K562 (cell line): Measurements from ENCODE around the gene NRF1. TPM values are rescaled to one million over a fixed set of nuclear protein-coding genes. Genes with fewer than 3 reads are reported as not detected.

ENCODE experiments used
- ASH1L ChIP-seq: fragments of 450-650 bp; IDR thresholded peaks from 2 replicates; pipeline ENCODE4 v1.6.1; 2018; ENCODE audit warnings: borderline replicate concordance, mild to moderate bottlenecking, low read depth; ENCODE audit not compliant: partially characterized antibody
- CAMTA2 ChIP-seq: fragments of 250-450 bp; sonication (Bioruptor Pico); conservative IDR thresholded peaks from 2 replicates; pipeline ENCODE4 v1.5.1; 2022
- DMBX1 ChIP-seq: fragments of 250-450 bp; sonication (Bioruptor Pico); IDR thresholded peaks from 2 replicates; pipeline ENCODE4 v1.8.0; 2022; ENCODE audit warnings: inconsistent platforms, mild to moderate bottlenecking, moderate library complexity, borderline replicate concordance
- ETV6 ChIP-seq, 3 experiments: fragments of 150-350 bp in 1 of 3; sonication (generic) in 1 of 3; formaldehyde crosslinking in 1 of 3; IDR thresholded peaks; 2 replicates each; pipeline versions ENCODE4 v1.6.1 to v1.8.0; 2014 to 2022; ENCODE audit warnings: borderline replicate concordance in 2 of 3, low read depth in 2 of 3, antibody characterized with exemption in 1 of 3, low read length in 1 of 3, mild to moderate bottlenecking in 1 of 3, missing genetic modification reagents in 1 of 3
- EWSR1 ChIP-seq: fragments of 450-650 bp; IDR thresholded peaks from 2 replicates; pipeline ENCODE4 v1.6.1; 2018; ENCODE audit warnings: borderline replicate concordance, mild to moderate bottlenecking, low read depth, moderate library complexity; ENCODE audit not compliant: partially characterized antibody
- HDAC6 ChIP-seq: IDR thresholded peaks from 2 replicates; pipeline ENCODE4 v1.6.1; 2012; ENCODE audit warnings: low read depth, mild to moderate bottlenecking, control low read depth, inconsistent platforms, low read length, moderate library complexity
- HMG20A ChIP-seq: fragments of 450-650 bp; formaldehyde crosslinking; conservative IDR thresholded peaks from 2 replicates; pipeline ENCODE4 v1.4.0; 2020; ENCODE audit warnings: mild to moderate bottlenecking, mixed read lengths
- RBM17 ChIP-seq: fragments of 200-400 bp; formaldehyde crosslinking; IDR thresholded peaks from 2 replicates; pipeline ENCODE4 v1.6.1; 2017; ENCODE audit warnings: low read depth, mild to moderate bottlenecking, low read length, borderline replicate concordance
- THAP7 ChIP-seq: fragments of 250-450 bp; sonication (Bioruptor Pico); IDR thresholded peaks from 2 replicates; pipeline ENCODE4 v1.5.0; 2021
- WHSC1 ChIP-seq: IDR thresholded peaks from one replicate; pipeline ENCODE4 v1.6.1; 2012; ENCODE audit warnings: low read length, control low read depth, inconsistent platforms
- ZBTB7A ChIP-seq: IDR thresholded peaks from 2 replicates; pipeline ENCODE4 v1.6.1; 2011; ENCODE audit warnings: low read depth, mild to moderate bottlenecking, low read length, moderate library complexity, borderline replicate concordance; ENCODE audit not compliant: control insufficient read depth
- ZNF76 ChIP-seq: fragments of 250-450 bp; sonication (Bioruptor Pico); IDR thresholded peaks from 2 replicates; pipeline ENCODE4 v1.4.0; 2020; ENCODE audit warnings: mild to moderate bottlenecking, moderate library complexity, borderline replicate concordance
- polyA plus RNA-seq, 8 experiments: library from polyadenylated mRNA; depleted of rRNA in 4 of 8; stranded (reverse) in 5 of 8; unstranded in 3 of 8; fragments of >200 nt; fragmentation: Nextera tagmentation in 2 of 8; fragmentation: Illumina TruSeq in 1 of 8; extraction: Ambion mirVana in 2 of 8; extraction: Trizol in 1 of 8; gene quantifications; 2 replicates each; pipeline versions ENCODE4 v1.2.1 to v1.2.3, GENCODE V29; 2011 to 2014; ENCODE audit warnings: inconsistent platforms in 1 of 8, missing spikeins in 1 of 8
- total RNA-seq, 7 experiments: library from RNA; depleted of rRNA in 6 of 7; stranded (reverse); fragments of >200 nt in 6 of 7; fragmentation: Illumina TruSeq in 2 of 7; extraction: Trizol in 2 of 7; gene quantifications; 2 replicates each; pipeline versions ENCODE4 v1.2.1 to v1.2.3, GENCODE V29; 2011 to 2021; ENCODE audit warnings: low replicate concordance in 1 of 7
- TF ChIP-seq, protein P1 (sequence below): fragments of 200-800 bp; sonication (Bioruptor generic); IDR thresholded peaks from 2 replicates; pipeline ENCODE4 v1.6.1; 2016; ENCODE audit warnings: missing genetic modification characterization, missing compliant biosample characterization
- TF ChIP-seq, protein P2 (sequence below): fragments of 250-450 bp; sonication (Bioruptor Pico); IDR thresholded peaks from 2 replicates; pipeline ENCODE4 v1.8.0; 2021; ENCODE audit warnings: mild to moderate bottlenecking, moderate library complexity
- TF ChIP-seq, protein P3 (sequence below): sonication (generic); formaldehyde crosslinking; IDR thresholded peaks from 2 replicates; pipeline ENCODE4 v1.8.1; 2023; ENCODE audit warnings: mild to moderate bottlenecking, missing genetic modification reagents

The NRF1 gene
- total and polyA plus RNA-seq, 9 of the 15 experiments (the other 6 are each of a cell fraction or from before 2014, with no cell fraction given), result 8.6 to 28.8 (median 20.3) TPM

DNA sequence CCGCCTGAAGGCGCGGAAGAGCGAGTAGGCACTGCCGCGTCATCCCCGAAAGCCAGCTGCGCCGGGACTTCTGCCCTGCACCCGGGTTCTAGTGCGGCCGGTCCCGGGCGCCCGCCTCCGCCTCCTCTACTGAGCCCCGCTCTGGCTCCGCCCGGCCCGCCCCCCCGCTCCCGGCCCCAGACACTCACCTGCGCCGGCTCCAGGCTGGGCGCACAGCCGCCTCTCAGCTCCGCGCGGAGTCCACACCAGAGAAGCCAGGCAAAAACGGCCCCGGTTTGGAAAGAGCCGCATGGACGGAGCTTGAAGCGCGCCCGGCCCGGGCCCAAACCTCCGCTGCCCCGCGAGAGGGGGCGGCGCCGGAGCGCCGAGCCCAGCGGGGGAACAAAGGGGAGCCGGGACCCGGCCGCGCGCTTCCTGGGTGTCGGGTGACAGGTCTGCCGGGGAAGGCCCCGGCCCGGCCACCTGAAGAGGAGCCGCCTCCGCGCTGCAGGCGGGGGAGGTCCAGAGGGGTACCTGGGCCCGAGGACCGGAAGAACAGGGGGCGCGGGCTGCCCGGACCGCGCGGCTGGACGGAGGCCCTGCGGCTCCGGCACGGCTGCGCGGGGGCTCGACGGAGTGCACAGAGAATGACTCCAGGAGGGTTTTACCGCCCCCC, 168.2 kb downstream of the NRF1 start (continued):
- TF ChIP-seq, protein P1, sequence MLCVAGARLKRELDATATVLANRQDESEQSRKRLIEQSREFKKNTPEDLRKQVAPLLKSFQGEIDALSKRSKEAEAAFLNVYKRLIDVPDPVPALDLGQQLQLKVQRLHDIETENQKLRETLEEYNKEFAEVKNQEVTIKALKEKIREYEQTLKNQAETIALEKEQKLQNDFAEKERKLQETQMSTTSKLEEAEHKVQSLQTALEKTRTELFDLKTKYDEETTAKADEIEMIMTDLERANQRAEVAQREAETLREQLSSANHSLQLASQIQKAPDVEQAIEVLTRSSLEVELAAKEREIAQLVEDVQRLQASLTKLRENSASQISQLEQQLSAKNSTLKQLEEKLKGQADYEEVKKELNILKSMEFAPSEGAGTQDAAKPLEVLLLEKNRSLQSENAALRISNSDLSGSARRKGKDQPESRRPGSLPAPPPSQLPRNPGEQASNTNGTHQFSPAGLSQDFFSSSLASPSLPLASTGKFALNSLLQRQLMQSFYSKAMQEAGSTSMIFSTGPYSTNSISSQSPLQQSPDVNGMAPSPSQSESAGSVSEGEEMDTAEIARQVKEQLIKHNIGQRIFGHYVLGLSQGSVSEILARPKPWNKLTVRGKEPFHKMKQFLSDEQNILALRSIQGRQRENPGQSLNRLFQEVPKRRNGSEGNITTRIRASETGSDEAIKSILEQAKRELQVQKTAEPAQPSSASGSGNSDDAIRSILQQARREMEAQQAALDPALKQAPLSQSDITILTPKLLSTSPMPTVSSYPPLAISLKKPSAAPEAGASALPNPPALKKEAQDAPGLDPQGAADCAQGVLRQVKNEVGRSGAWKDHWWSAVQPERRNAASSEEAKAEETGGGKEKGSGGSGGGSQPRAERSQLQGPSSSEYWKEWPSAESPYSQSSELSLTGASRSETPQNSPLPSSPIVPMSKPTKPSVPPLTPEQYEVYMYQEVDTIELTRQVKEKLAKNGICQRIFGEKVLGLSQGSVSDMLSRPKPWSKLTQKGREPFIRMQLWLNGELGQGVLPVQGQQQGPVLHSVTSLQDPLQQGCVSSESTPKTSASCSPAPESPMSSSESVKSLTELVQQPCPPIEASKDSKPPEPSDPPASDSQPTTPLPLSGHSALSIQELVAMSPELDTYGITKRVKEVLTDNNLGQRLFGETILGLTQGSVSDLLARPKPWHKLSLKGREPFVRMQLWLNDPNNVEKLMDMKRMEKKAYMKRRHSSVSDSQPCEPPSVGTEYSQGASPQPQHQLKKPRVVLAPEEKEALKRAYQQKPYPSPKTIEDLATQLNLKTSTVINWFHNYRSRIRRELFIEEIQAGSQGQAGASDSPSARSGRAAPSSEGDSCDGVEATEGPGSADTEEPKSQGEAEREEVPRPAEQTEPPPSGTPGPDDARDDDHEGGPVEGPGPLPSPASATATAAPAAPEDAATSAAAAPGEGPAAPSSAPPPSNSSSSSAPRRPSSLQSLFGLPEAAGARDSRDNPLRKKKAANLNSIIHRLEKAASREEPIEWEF, result no peak
- TF ChIP-seq WHSC1 (no peak), ASH1L (no peak), THAP7 (CRISPR knock-in tag) (no peak), HMG20A (CRISPR knock-in tag) (no peak), HDAC6 (0 out of 2 replicates have a peak, but pooled peaks have one; percentile 46), DMBX1 (CRISPR knock-in tag) (no peak), ZBTB7A (peak; percentile 95), ETV6 (IDR thresholded peaks at IDR 0.05; ENCODE audit: borderline replicate concordance in 1 of 2, low read depth in 2 of 2, low read length in 1 of 2) (no peak), ETV6 (CRISPR knock-in tag; IDR thresholded peaks at IDR 0.05; ENCODE audit: borderline replicate concordance) (no peak), ZNF76 (no peak), RBM17 (no peak), EWSR1 (no peak), CAMTA2 (CRISPR knock-in tag) (no peak)
- TF ChIP-seq, protein P2, sequence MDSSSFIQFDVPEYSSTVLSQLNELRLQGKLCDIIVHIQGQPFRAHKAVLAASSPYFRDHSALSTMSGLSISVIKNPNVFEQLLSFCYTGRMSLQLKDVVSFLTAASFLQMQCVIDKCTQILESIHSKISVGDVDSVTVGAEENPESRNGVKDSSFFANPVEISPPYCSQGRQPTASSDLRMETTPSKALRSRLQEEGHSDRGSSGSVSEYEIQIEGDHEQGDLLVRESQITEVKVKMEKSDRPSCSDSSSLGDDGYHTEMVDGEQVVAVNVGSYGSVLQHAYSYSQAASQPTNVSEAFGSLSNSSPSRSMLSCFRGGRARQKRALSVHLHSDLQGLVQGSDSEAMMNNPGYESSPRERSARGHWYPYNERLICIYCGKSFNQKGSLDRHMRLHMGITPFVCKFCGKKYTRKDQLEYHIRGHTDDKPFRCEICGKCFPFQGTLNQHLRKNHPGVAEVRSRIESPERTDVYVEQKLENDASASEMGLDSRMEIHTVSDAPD (CRISPR knock-in tag), result no peak
- TF ChIP-seq, protein P3, sequence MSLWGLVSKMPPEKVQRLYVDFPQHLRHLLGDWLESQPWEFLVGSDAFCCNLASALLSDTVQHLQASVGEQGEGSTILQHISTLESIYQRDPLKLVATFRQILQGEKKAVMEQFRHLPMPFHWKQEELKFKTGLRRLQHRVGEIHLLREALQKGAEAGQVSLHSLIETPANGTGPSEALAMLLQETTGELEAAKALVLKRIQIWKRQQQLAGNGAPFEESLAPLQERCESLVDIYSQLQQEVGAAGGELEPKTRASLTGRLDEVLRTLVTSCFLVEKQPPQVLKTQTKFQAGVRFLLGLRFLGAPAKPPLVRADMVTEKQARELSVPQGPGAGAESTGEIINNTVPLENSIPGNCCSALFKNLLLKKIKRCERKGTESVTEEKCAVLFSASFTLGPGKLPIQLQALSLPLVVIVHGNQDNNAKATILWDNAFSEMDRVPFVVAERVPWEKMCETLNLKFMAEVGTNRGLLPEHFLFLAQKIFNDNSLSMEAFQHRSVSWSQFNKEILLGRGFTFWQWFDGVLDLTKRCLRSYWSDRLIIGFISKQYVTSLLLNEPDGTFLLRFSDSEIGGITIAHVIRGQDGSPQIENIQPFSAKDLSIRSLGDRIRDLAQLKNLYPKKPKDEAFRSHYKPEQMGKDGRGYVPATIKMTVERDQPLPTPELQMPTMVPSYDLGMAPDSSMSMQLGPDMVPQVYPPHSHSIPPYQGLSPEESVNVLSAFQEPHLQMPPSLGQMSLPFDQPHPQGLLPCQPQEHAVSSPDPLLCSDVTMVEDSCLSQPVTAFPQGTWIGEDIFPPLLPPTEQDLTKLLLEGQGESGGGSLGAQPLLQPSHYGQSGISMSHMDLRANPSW (CRISPR knock-in tag), result no peak
